HFFc6 (cell line): ENCODE data around the gene TBX6. TPM values are rescaled to one million over a fixed set of nuclear protein-coding genes. Genes with fewer than 3 reads are reported as not detected.
A peak's percentile ranks its signal among the peaks of the same experiment; 100 is the strongest.

Experiments used
- DNase-seq: peaks from one replicate; pipeline ENCODE4 v3.0.0-alpha.2; 2018
- H3K27ac Mint-ChIP-seq: 2 replicates; pipeline ENCODE4 v1.8.0; 2020; ENCODE audit warnings: mild to moderate bottlenecking, mixed read lengths
- H3K27me3 Mint-ChIP-seq: 2 replicates; pipeline ENCODE4 v1.8.0; 2021; ENCODE audit warnings: mild to moderate bottlenecking, moderate library complexity, mixed read lengths; ENCODE audit not compliant: insufficient read depth
- H3K36me3 Mint-ChIP-seq: 2 replicates; pipeline ENCODE4 v1.8.0; 2021; ENCODE audit warnings: low read depth, mixed read lengths
- H3K4me1 Mint-ChIP-seq: 2 replicates; pipeline ENCODE4 v1.8.0; 2020; ENCODE audit warnings: low read depth, mixed read lengths
- H3K4me3 Mint-ChIP-seq: 2 replicates; pipeline ENCODE4 v1.8.0; 2020; ENCODE audit warnings: mild to moderate bottlenecking, moderate library complexity, mixed read lengths
- H3K9me3 Mint-ChIP-seq: 2 replicates; pipeline ENCODE4 v1.8.0; 2020; ENCODE audit warnings: mild to moderate bottlenecking, mixed read lengths
- CTCF ChIP-seq: fragments of 200-600 bp; sonication (generic); IDR thresholded peaks from 2 replicates; pipeline ENCODE4 v1.5.0; 2021; ENCODE audit warnings: antibody characterized with exemption, mild to moderate bottlenecking
- total RNA-seq, 6 experiments: library from RNA; stranded (reverse); fragmentation: NEBNext Ultra II Directional; extraction: Animal tissue kit (Norgen Biotek cat#: 25700); gene quantifications; 2 replicates in 1 of 6; 3 replicates in 5 of 6; pipeline ENCODE4 v1.2.3, GENCODE V29; 2021

The TBX6 gene
- total RNA-seq, 6 experiments from 2014 or later, result 0.16 to 0.33 (median 0.26) TPM

GRCh38 chr16:30068750-30069610 is 22.7 kb downstream of the TBX6 start:
- peak; percentile 78 for TF ChIP-seq CTCF
- peak overlapping the region; percentile 64 for H3K27ac Mint-ChIP-seq
- no peaks in the 10 kb centered on the region; the same call in 1 of the 2 replicates for H3K9me3 Mint-ChIP-seq
- peaks cover 15% of the 10 kb centered on the region for H3K27me3 Mint-ChIP-seq
- H3K4me1 Mint-ChIP-seq, result peaks cover 29% of the 10 kb centered on the region
- H3K36me3 Mint-ChIP-seq, result peaks cover 48% of the 10 kb centered on the region
- H3K4me3 Mint-ChIP-seq, result peak overlapping the region; percentile 67
- DNase-seq, result peak; percentile 35

GRCh38 chr16:30068333-30068732 is 23.4 kb downstream of the TBX6 start:
- peaks cover 44% of the 10 kb centered on the region for H3K36me3 Mint-ChIP-seq
- peak overlapping the region; percentile 67 for H3K4me3 Mint-ChIP-seq
- H3K27me3 Mint-ChIP-seq, result peaks cover 11% of the 10 kb centered on the region; the same call in 1 of the 2 replicates
- no peaks in the 10 kb centered on the region; the same call in 1 of the 2 replicates for H3K9me3 Mint-ChIP-seq
- peak overlapping the region; percentile 64 for H3K27ac Mint-ChIP-seq
- H3K4me1 Mint-ChIP-seq, result peaks cover 35% of the 10 kb centered on the region
- no peak for DNase-seq
- no peak for TF ChIP-seq CTCF

- H3K9me3 Mint-ChIP-seq, result no peaks in the 10 kb centered on the region; the same call in 1 of the 2 replicates
- TF ChIP-seq CTCF, result no peak
- H3K4me3 Mint-ChIP-seq, result peak overlapping the region; percentile 93
- H3K4me1 Mint-ChIP-seq, result peaks cover 36% of the 10 kb centered on the region
- peak overlapping the region; percentile 97 for H3K27ac Mint-ChIP-seq
- peaks cover 11% of the 10 kb centered on the region; the same call in 1 of the 2 replicates for H3K27me3 Mint-ChIP-seq
- no peak for DNase-seq
- peaks cover 44% of the 10 kb centered on the region for H3K36me3 Mint-ChIP-seq
These were observed 24.2 kb downstream of the TBX6 start for GRCh38 chr16:30067584-30067916.

GRCh38 chr16:30066761-30067583 is 24.8 kb downstream of the TBX6 start:
- Mint-ChIP-seq H3K4me1 (peaks cover 36% of the 10 kb centered on the region), H3K36me3 (peaks cover 39% of the 10 kb centered on the region), H3K4me3 (peak overlapping the region; percentile 93), H3K9me3 (no peaks in the 10 kb centered on the region; the same call in 1 of the 2 replicates), H3K27ac (peak overlapping the region; percentile 97), H3K27me3 (peaks cover 11% of the 10 kb centered on the region; the same call in 1 of the 2 replicates)
- TF ChIP-seq CTCF, result no peak
- DNase-seq, result no peak

GRCh38 chr16:30065943-30066760 is 25.6 kb downstream of the TBX6 start:
- peaks cover 31% of the 10 kb centered on the region for H3K36me3 Mint-ChIP-seq
- DNase-seq, result no peak
- H3K4me3 Mint-ChIP-seq, result peak overlapping the region; percentile 93
- peaks cover 11% of the 10 kb centered on the region; the same call in 1 of the 2 replicates for H3K27me3 Mint-ChIP-seq
- H3K4me1 Mint-ChIP-seq, result peaks cover 36% of the 10 kb centered on the region
- H3K27ac Mint-ChIP-seq, result peak overlapping the region; percentile 97
- no peak for TF ChIP-seq CTCF
- no peaks in the 10 kb centered on the region for H3K9me3 Mint-ChIP-seq
